ENCODE measurements around the gene LSM7. TPM values are rescaled to one million over a fixed set of nuclear protein-coding genes. Genes with fewer than 3 reads are reported as not detected.

The LSM7 gene
- polyA plus RNA-seq, 1 experiment = 165 TPM

- no peak for TF ChIP-seq CTCF (IDR thresholded peaks at IDR 0.05; ENCODE audit: insufficient read depth, low read depth, low read length)
- ChIA-PET POLR2A (no interaction called here), CTCF (no interaction called here)
- Histone ChIP-seq H3K27me3 (ENCODE audit: control insufficient read depth, insufficient read depth, low read length) (no peaks in the 10 kb centered on the region), H3K36me3 (ENCODE audit: control insufficient read depth, insufficient read depth, low read length) (peaks cover 11% of the 10 kb centered on the region), H3K4me3 (ENCODE audit: low read depth, low read length) (no peak overlapping the region)
- DNase-seq (ENCODE audit: low read depth) = no peak
Measured at GRCh38 chr19:2343289-2343982, 15.1 kb upstream of the LSM7 start.

GRCh38 chr19:2342656-2343288, 14.4 kb upstream of the LSM7 start:
- Histone ChIP-seq H3K36me3 (ENCODE audit: control insufficient read depth, insufficient read depth, low read length) (peaks cover 11% of the 10 kb centered on the region), H3K27me3 (ENCODE audit: control insufficient read depth, insufficient read depth, low read length) (no peaks in the 10 kb centered on the region), H3K4me3 (ENCODE audit: low read depth, low read length) (no peak overlapping the region)
- ChIA-PET POLR2A (no interaction called here), CTCF (no interaction called here)
- TF ChIP-seq CTCF (IDR thresholded peaks at IDR 0.05; ENCODE audit: insufficient read depth, low read depth, low read length) = no peak
- DNase-seq (ENCODE audit: low read depth) = no peak

GRCh38 chr19:2341982-2342381, 13.6 kb upstream of the LSM7 start:
- CTCF ChIA-PET = no interaction called here
- no peaks in the 10 kb centered on the region for H3K27me3 ChIP-seq (ENCODE audit: control insufficient read depth, insufficient read depth, low read length)
- POLR2A ChIA-PET = no interaction called here
- H3K36me3 ChIP-seq (ENCODE audit: control insufficient read depth, insufficient read depth, low read length) = peaks cover 11% of the 10 kb centered on the region
- TF ChIP-seq CTCF (IDR thresholded peaks at IDR 0.05; ENCODE audit: insufficient read depth, low read depth, low read length) = no peak
- no peak overlapping the region for H3K4me3 ChIP-seq (ENCODE audit: low read depth, low read length)
- no peak for DNase-seq (ENCODE audit: low read depth)

GRCh38 chr19:2341244-2341751, 12.9 kb upstream of the LSM7 start:
- Histone ChIP-seq H3K4me3 (ENCODE audit: low read depth, low read length) (no peak overlapping the region), H3K36me3 (ENCODE audit: control insufficient read depth, insufficient read depth, low read length) (peaks cover 11% of the 10 kb centered on the region), H3K27me3 (ENCODE audit: control insufficient read depth, insufficient read depth, low read length) (no peaks in the 10 kb centered on the region)
- TF ChIP-seq CTCF (IDR thresholded peaks at IDR 0.05; ENCODE audit: insufficient read depth, low read depth, low read length) = no peak
- ChIA-PET CTCF (no interaction called here), POLR2A (no interaction called here)
- DNase-seq (ENCODE audit: low read depth) = no peak

- Histone ChIP-seq H3K4me3 (ENCODE audit: low read depth, low read length) (no peak overlapping the region), H3K27me3 (ENCODE audit: control insufficient read depth, insufficient read depth, low read length) (no peaks in the 10 kb centered on the region), H3K36me3 (ENCODE audit: control insufficient read depth, insufficient read depth, low read length) (peaks cover 11% of the 10 kb centered on the region)
- no peak for DNase-seq (ENCODE audit: low read depth)
- ChIA-PET POLR2A (no interaction called here), CTCF (no interaction called here)
- TF ChIP-seq CTCF (IDR thresholded peaks at IDR 0.05; ENCODE audit: insufficient read depth, low read depth, low read length) = no peak
Measured at GRCh38 chr19:2340496-2341243, 12.3 kb upstream of the LSM7 start.
